GM19463 (cell line): ENCODE measurements around the gene ALDH9A1.
A peak's percentile ranks its signal among the peaks of the same experiment; 100 is the strongest.
"Not testable (repeated sequence)": the region's sequence is repeated elsewhere in the genome, so short reads cannot be mapped to it uniquely, and the experiment has no call there.

Experiments
- ATAC-seq: cut with Tn5 transposase; IDR thresholded peaks from one replicate; pipeline ENCODE4 v1.9.1; 2021; ENCODE audit warnings: mild to moderate bottlenecking, moderate library complexity; ENCODE audit not compliant: unreplicated experiment

ALDH9A1 gene

GRCh38 chr1:165647517-165647916 is 50.8 kb downstream of the ALDH9A1 start:
- ATAC-seq: no peak

GRCh38 chr1:165645654-165646366 is 52.6 kb downstream of the ALDH9A1 start:
- peak; percentile 62 for ATAC-seq

- no peak for ATAC-seq
These were observed 54.2 kb downstream of the ALDH9A1 start for GRCh38 chr1:165644064-165644735.

GRCh38 chr1:165641231-165641987 is 57.0 kb downstream of the ALDH9A1 start:
- ATAC-seq: no peak

- no peak for ATAC-seq
These were observed 58.3 kb downstream of the ALDH9A1 start for GRCh38 chr1:165639821-165640623.

GRCh38 chr1:165638211-165638610 is 60.2 kb downstream of the ALDH9A1 start:
- not testable (repeated sequence) for ATAC-seq

GRCh38 chr1:165637427-165637826 is 60.9 kb downstream of the ALDH9A1 start:
- no peak for ATAC-seq

GRCh38 chr1:165635823-165636222 is 62.5 kb downstream of the ALDH9A1 start:
- no peak for ATAC-seq

- ATAC-seq: peak; percentile 10
These were observed 63.0 kb downstream of the ALDH9A1 start for GRCh38 chr1:165635329-165635728.

GRCh38 chr1:165634154-165634921 is 64.0 kb downstream of the ALDH9A1 start:
- no peak for ATAC-seq

- no peak for ATAC-seq
These were observed 64.7 kb downstream of the ALDH9A1 start for GRCh38 chr1:165633614-165634013.

- no peak for ATAC-seq
These were observed 65.9 kb downstream of the ALDH9A1 start for GRCh38 chr1:165632491-165632890.

GRCh38 chr1:165632152-165632469 is 66.3 kb downstream of the ALDH9A1 start:
- ATAC-seq: no peak

- peak; percentile 40 for ATAC-seq
These were observed 66.8 kb downstream of the ALDH9A1 start for GRCh38 chr1:165631342-165632151.

GRCh38 chr1:165630629-165631341 is 67.6 kb downstream of the ALDH9A1 start, which contains the start of gene MGST3:
MGST3 (plus strand) TSS chr1:165631234; CDS start chr1:165649848, 18,614 bp downstream.
- ATAC-seq: peak; percentile 68

- no peak for ATAC-seq
These were observed 68.3 kb downstream of the ALDH9A1 start for GRCh38 chr1:165629848-165630628.

GRCh38 chr1:165629151-165629550 is 69.2 kb downstream of the ALDH9A1 start:
- no peak for ATAC-seq
